WTC11 (cell line): ENCODE data around the gene RAX2. TPM values are rescaled to one million over a fixed set of nuclear protein-coding genes. Genes with fewer than 3 reads are reported as not detected.
A peak's percentile ranks its signal among the peaks of the same experiment; 100 is the strongest.

Source experiments
- ATAC-seq: fragments of 200-7000 bp; cut with Tn5 transposase; 2 replicates; pipeline ENCODE4 v1.10.0; 2021; ENCODE audit warnings: mild to moderate bottlenecking, moderate library complexity
- CTCF ChIA-PET: fragments of 300-600 bp; sonication (Branson Sonifier 250); formaldehyde crosslinking; loops from one replicate; lab custom pipeline; 2021; ENCODE audit warnings: antibody characterized with exemption; lab: Charles Lee
- POLR2A ChIA-PET: fragments of 350-600 bp; sonication (Branson Sonifier 250); formaldehyde crosslinking; loops from one replicate; lab custom pipeline; 2021; ENCODE audit warnings: antibody characterized with exemption; lab: Charles Lee
- DNase-seq: peaks from one replicate; pipeline ENCODE4 v3.0.0; 2021; ENCODE audit warnings: low spot score
- H3K27ac Mint-ChIP-seq: 2 replicates; pipeline ENCODE4 v1.8.0; 2021; ENCODE audit warnings: mixed read lengths
- H3K27me3 Mint-ChIP-seq: 2 replicates; pipeline ENCODE4 v1.8.0; 2021; ENCODE audit warnings: low read depth, mild to moderate bottlenecking, moderate library complexity, mixed read lengths
- H3K36me3 Mint-ChIP-seq: 2 replicates; pipeline ENCODE4 v1.8.0; 2021; ENCODE audit warnings: mixed read lengths
- H3K4me1 Mint-ChIP-seq: 2 replicates; pipeline ENCODE4 v1.8.0; 2022; ENCODE audit warnings: mixed read lengths
- H3K4me3 Mint-ChIP-seq: 2 replicates; pipeline ENCODE4 v1.8.0; 2021; ENCODE audit warnings: mild to moderate bottlenecking, moderate library complexity, mixed read lengths
- H3K9me3 Mint-ChIP-seq: 2 replicates; pipeline ENCODE4 v1.8.0; 2021; ENCODE audit warnings: mixed read lengths
- CBFB ChIP-seq: sonication (generic); formaldehyde crosslinking; IDR thresholded peaks from 2 replicates; pipeline ENCODE4 v1.8.1; 2022; ENCODE audit warnings: mild to moderate bottlenecking, low read depth, missing genetic modification reagents
- CTCF ChIP-seq: fragments of 200-600 bp; IDR thresholded peaks from 2 replicates; pipeline ENCODE4 v1.8.0; 2022; ENCODE audit warnings: antibody characterized with exemption
- E2F1 ChIP-seq: sonication (generic); formaldehyde crosslinking; IDR thresholded peaks from 2 replicates; pipeline ENCODE4 v1.8.0; 2022; ENCODE audit warnings: mild to moderate bottlenecking, missing genetic modification reagents
- E2F4 ChIP-seq: sonication (generic); formaldehyde crosslinking; IDR thresholded peaks from 2 replicates; pipeline ENCODE4 v1.8.1; 2022; ENCODE audit warnings: low read depth, mild to moderate bottlenecking, moderate library complexity, missing genetic modification reagents, borderline replicate concordance
- ELF4 ChIP-seq: sonication (generic); formaldehyde crosslinking; IDR thresholded peaks from 2 replicates; pipeline ENCODE4 v1.8.1; 2022; ENCODE audit warnings: low read depth, mild to moderate bottlenecking, moderate library complexity, missing genetic modification reagents
- ERG ChIP-seq: fragments of 250-450 bp; sonication (Bioruptor Pico); IDR thresholded peaks from 2 replicates; pipeline ENCODE4 v1.8.0; 2021; ENCODE audit warnings: mild to moderate bottlenecking
- ESRRA ChIP-seq: sonication (generic); formaldehyde crosslinking; IDR thresholded peaks from 2 replicates; pipeline ENCODE4 v1.8.1; 2022; ENCODE audit warnings: mild to moderate bottlenecking, missing genetic modification reagents, borderline replicate concordance
- ETV6 ChIP-seq: sonication (generic); formaldehyde crosslinking; IDR thresholded peaks from 2 replicates; pipeline ENCODE4 v1.8.1; 2022; ENCODE audit warnings: mild to moderate bottlenecking, missing genetic modification reagents
- FOXK1 ChIP-seq: sonication (generic); formaldehyde crosslinking; IDR thresholded peaks from 2 replicates; pipeline ENCODE4 v1.8.0; 2022; ENCODE audit warnings: mild to moderate bottlenecking, moderate library complexity, missing genetic modification reagents
- FOXP1 ChIP-seq: sonication (generic); formaldehyde crosslinking; IDR thresholded peaks from 2 replicates; pipeline ENCODE4 v1.8.0; 2022; ENCODE audit warnings: missing genetic modification reagents, mild to moderate bottlenecking, moderate library complexity, borderline replicate concordance
- GABPB1 ChIP-seq: sonication (generic); formaldehyde crosslinking; IDR thresholded peaks from 2 replicates; pipeline ENCODE4 v1.8.1; 2023; ENCODE audit warnings: mild to moderate bottlenecking, missing genetic modification reagents
- GRHL2 ChIP-seq: fragments of 250-450 bp; sonication (Bioruptor Pico); IDR thresholded peaks from 2 replicates; pipeline ENCODE4 v1.8.0; 2022; ENCODE audit warnings: mild to moderate bottlenecking, moderate library complexity; ENCODE audit not compliant: insufficient replicate concordance, severe bottlenecking
- GTF2I ChIP-seq: fragments of 250-450 bp; sonication (Bioruptor Pico); conservative IDR thresholded peaks from 2 replicates; pipeline ENCODE4 v1.4.0; 2021; ENCODE audit warnings: mild to moderate bottlenecking
- HMGXB4 ChIP-seq: sonication (generic); formaldehyde crosslinking; IDR thresholded peaks from 2 replicates; pipeline ENCODE4 v1.8.1; 2023; ENCODE audit warnings: mild to moderate bottlenecking, moderate library complexity, missing genetic modification reagents
- IRF1 ChIP-seq: sonication (generic); formaldehyde crosslinking; IDR thresholded peaks from 2 replicates; pipeline ENCODE4 v1.8.0; 2023; ENCODE audit warnings: missing genetic modification reagents
- MAX ChIP-seq: sonication (generic); formaldehyde crosslinking; IDR thresholded peaks from 2 replicates; pipeline ENCODE4 v1.8.0; 2022; ENCODE audit warnings: mild to moderate bottlenecking, missing genetic modification reagents
- NR2C2 ChIP-seq: sonication (generic); formaldehyde crosslinking; IDR thresholded peaks from 2 replicates; pipeline ENCODE4 v1.8.0; 2022; ENCODE audit warnings: mild to moderate bottlenecking, missing genetic modification reagents
- PRRX2 ChIP-seq: fragments of 250-450 bp; sonication (Bioruptor Pico); IDR thresholded peaks from 2 replicates; pipeline ENCODE4 v1.8.0; 2021; ENCODE audit warnings: mild to moderate bottlenecking
- RORB ChIP-seq: fragments of 250-450 bp; sonication (Bioruptor Pico); IDR thresholded peaks from 2 replicates; pipeline ENCODE4 v1.9.0; 2021; ENCODE audit warnings: mild to moderate bottlenecking
- SOX15 ChIP-seq: fragments of 250-450 bp; sonication (Bioruptor Pico); IDR thresholded peaks from 2 replicates; pipeline ENCODE4 v1.9.0; 2021; ENCODE audit warnings: mild to moderate bottlenecking
- SP1 ChIP-seq: sonication (generic); formaldehyde crosslinking; conservative IDR thresholded peaks from 2 replicates; pipeline ENCODE4 v1.8.1; 2022; ENCODE audit warnings: missing genetic modification reagents
- ZNF121 ChIP-seq: sonication (generic); formaldehyde crosslinking; IDR thresholded peaks from 2 replicates; pipeline ENCODE4 v1.8.0; 2023; ENCODE audit warnings: missing genetic modification reagents
- ZNF423 ChIP-seq: fragments of 250-450 bp; sonication (Bioruptor Pico); IDR thresholded peaks from 2 replicates; pipeline ENCODE4 v2.1.2; 2022; ENCODE audit warnings: mild to moderate bottlenecking, moderate library complexity
- ZNF512 ChIP-seq: sonication (generic); formaldehyde crosslinking; IDR thresholded peaks from 2 replicates; pipeline ENCODE4 v1.8.1; 2022; ENCODE audit warnings: missing genetic modification reagents, borderline replicate concordance
- total RNA-seq: library from RNA; stranded (reverse); gene quantifications from 3 replicates; pipeline ENCODE4 v1.2.3, GENCODE V29; 2021

Gene RAX2
- total RNA-seq, 1 experiment from 2014 or later = 0.09 TPM

GRCh38 chr19:3761382-3762129 is 10.5 kb downstream of the RAX2 start, which contains the start of gene APBA3:
APBA3 (minus strand) TSS chr19:3761692; CDS start chr19:3760264, 1,428 bp downstream.
- H3K27me3 Mint-ChIP-seq = peaks cover 3% of the 10 kb centered on the region; the same call in 1 of the 2 replicates
- peak within 1 kb of the TSS; percentile 95 for H3K27ac Mint-ChIP-seq
- peak; percentile 66 for ATAC-seq
- peaks cover 5% of the 10 kb centered on the region for H3K36me3 Mint-ChIP-seq
- TF ChIP-seq FOXP1 (CRISPR knock-in tag) = peak; percentile 90; the same call in 1 of the 2 replicates
- TF ChIP-seq E2F1 (CRISPR knock-in tag) = no peak
- TF ChIP-seq ZNF121 (CRISPR knock-in tag) = no peak
- 0 out of 2 replicates have a peak, but pooled peaks have one; percentile 32 for TF ChIP-seq GTF2I (CRISPR knock-in tag)
- peak; percentile 61 for TF ChIP-seq CTCF
- TF ChIP-seq HMGXB4 (CRISPR knock-in tag) = peak; percentile 79
- no peak for TF ChIP-seq GRHL2 (CRISPR knock-in tag)
- TF ChIP-seq ZNF423 (CRISPR knock-in tag) = no peak
- TF ChIP-seq ETV6 (CRISPR knock-in tag) = peak; percentile 35; the same call in 1 of the 2 replicates
- TF ChIP-seq SOX15 = no peak
- TF ChIP-seq ZNF512 (CRISPR knock-in tag) = no peak
- TF ChIP-seq CBFB = no peak
- no peak for TF ChIP-seq NR2C2 (CRISPR knock-in tag)
- no peak for TF ChIP-seq PRRX2 (CRISPR knock-in tag)
- TF ChIP-seq E2F4 (CRISPR knock-in tag) = no peak
- TF ChIP-seq ESRRA (CRISPR knock-in tag) = no peak
- 0 out of 2 replicates have a peak, but pooled peaks have one; percentile 4 for TF ChIP-seq IRF1
- no peak for TF ChIP-seq ERG
- peak; percentile 65 for TF ChIP-seq SP1
- peak; percentile 71 for TF ChIP-seq GABPB1
- no peak for TF ChIP-seq ELF4 (CRISPR knock-in tag)
- no peak for TF ChIP-seq MAX (CRISPR knock-in tag)
- TF ChIP-seq RORB (CRISPR knock-in tag) = no peak
- peak; percentile 57; the same call in 1 of the 2 replicates for TF ChIP-seq FOXK1
- TF ChIP-seq, all 79 proteins: peak for 9
- no peaks in the 10 kb centered on the region for H3K9me3 Mint-ChIP-seq
- H3K4me1 Mint-ChIP-seq = peaks cover 8% of the 10 kb centered on the region
- POLR2A ChIA-PET = interaction anchor here (0.6 to 1.6 kb wide), 5 partner anchors 14 to 224 kb away, joined by 3 to 6 read pairs (median 5); partner anchors contain the start of gene EEF2
- H3K4me3 Mint-ChIP-seq = peak within 1 kb of the TSS; percentile 97
- DNase-seq = peak; percentile 98
- CTCF ChIA-PET = interaction anchor here (0.6 to 3.1 kb wide), 24 partner anchors 9 to 1906 kb away, joined by 3 to 24 read pairs (median 4); partner anchors contain the start of gene ATCAY
